Inflammatory macrophage (primary cell): ENCODE measurements around the gene ERLIN1.

ENCODE experiments used
- DNase-seq, 2 donors: peaks; one replicate each; pipeline ENCODE4 v3.0.0-alpha.2; 2020 to 2022
- total RNA-seq, 18 experiments: gene quantifications; one replicate each; lab custom pipeline; 2026; ENCODE audit warnings: mixed read lengths in 6 of 18, inconsistent platforms in 2 of 18; lab: John Stamatoyannopoulos, UW

Gene ERLIN1
- 7.3 to 119 (median 38.3) reads per million in 18 experiments for total RNA-seq

GRCh38 chr10:100185364-100186252 lies at the start of gene ERLIN1:
TSS of gene ERLIN1 (minus strand) at chr10:100186029. CDS start at chr10:100185626, 403 bp downstream.
- peak; percentile 94 to 96 for DNase-seq

- no peak for DNase-seq
Observed at GRCh38 chr10:100232101-100232500, 46.3 kb upstream of the ERLIN1 start.

- no peak for DNase-seq
Observed at GRCh38 chr10:100229819-100230422, 44.1 kb upstream of the ERLIN1 start.

- no peak for DNase-seq
Observed at GRCh38 chr10:100223879-100224278, 38.0 kb upstream of the ERLIN1 start.

GRCh38 chr10:100222529-100222928 lies 36.7 kb upstream of the ERLIN1 start:
- DNase-seq: no peak

- no peak for DNase-seq
Observed at GRCh38 chr10:100216006-100216405, 30.2 kb upstream of the ERLIN1 start.

GRCh38 chr10:100209303-100209702 lies 23.5 kb upstream of the ERLIN1 start:
- DNase-seq: no peak

GRCh38 chr10:100208276-100208675 lies 22.4 kb upstream of the ERLIN1 start:
- DNase-seq: no peak

GRCh38 chr10:100204370-100204769 lies 18.5 kb upstream of the ERLIN1 start:
- DNase-seq: no peak

GRCh38 chr10:100201549-100201948 lies 15.7 kb upstream of the ERLIN1 start:
- DNase-seq: no peak

GRCh38 chr10:100194711-100195110 lies 8.9 kb upstream of the ERLIN1 start:
- DNase-seq: no peak

- DNase-seq: peak; percentile 83 to 85
Observed at GRCh38 chr10:100192350-100192749, 6.5 kb upstream of the ERLIN1 start.

GRCh38 chr10:100186253-100187212 lies 704 bp upstream of the ERLIN1 start:
- DNase-seq: peak in 1 of 2 donors; percentile 29

GRCh38 chr10:100184840-100185239 lies 989 bp downstream of the ERLIN1 start:
- DNase-seq: peak in 1 of 2 donors; percentile 25

- no peak for DNase-seq
Observed at GRCh38 chr10:100184426-100184825, 1.4 kb downstream of the ERLIN1 start.

GRCh38 chr10:100183481-100183880 lies 2.3 kb downstream of the ERLIN1 start:
- peak; percentile 75 to 88 for DNase-seq

GRCh38 chr10:100182908-100183307 lies 2.9 kb downstream of the ERLIN1 start:
- DNase-seq: no peak

GRCh38 chr10:100182281-100182680 lies 3.5 kb downstream of the ERLIN1 start:
- DNase-seq: peak; percentile 65 to 77

- DNase-seq: no peak
Observed at GRCh38 chr10:100175875-100176274, 10.0 kb downstream of the ERLIN1 start.

- no peak for DNase-seq
Observed at GRCh38 chr10:100174699-100175677, 10.8 kb downstream of the ERLIN1 start.

- no peak for DNase-seq
Observed at GRCh38 chr10:100173035-100173434, 12.8 kb downstream of the ERLIN1 start.
